CD4-positive, alpha-beta T cell (primary cell): ENCODE results near the gene MAP3K9. TPM values are rescaled to one million over a fixed set of nuclear protein-coding genes. Genes with fewer than 3 reads are reported as not detected.

Experiments used
- ATAC-seq: fragments of 200-7000 bp; cut with Tn5 transposase; one replicate; pipeline ENCODE4 v1.10.0; 2022; ENCODE audit warnings: mild to moderate bottlenecking; ENCODE audit not compliant: poor library complexity
- CTCF ChIA-PET: fragments of 350-600 bp; sonication (Branson Sonifier 250); formaldehyde crosslinking; loops from one replicate; lab custom pipeline; 2021; ENCODE audit warnings: antibody characterized with exemption, inconsistent platforms; lab: Charles Lee
- POLR2A ChIA-PET: fragments of 350-600 bp; sonication (Branson Sonifier 250); formaldehyde crosslinking; loops from one replicate; lab custom pipeline; 2021; ENCODE audit warnings: antibody characterized with exemption, inconsistent platforms; lab: Charles Lee
- DNase-seq, 14 experiments: peaks; one replicate each; pipeline ENCODE4 v3.0.0-alpha.2; 2013 to 2020; ENCODE audit warnings: mixed read lengths in 2 of 14
- H3K27ac ChIP-seq, 2 donors: one replicate each; pipeline versions ENCODE4 v1.5.1 to v1.7.0; 2013; ENCODE audit warnings: low read length in 2 of 2, low read depth in 1 of 2, mild to moderate bottlenecking in 1 of 2
- H3K27me3 ChIP-seq, 2 experiments: 1 replicate in 1 of 2; 2 replicates in 1 of 2; pipeline versions ENCODE4 v1.6.1 to v1.7.0; 2013; ENCODE audit warnings: low read length in 2 of 2, control low read depth in 1 of 2, mild to moderate bottlenecking in 1 of 2, moderate library complexity in 1 of 2; ENCODE audit not compliant: insufficient read depth in 2 of 2, control insufficient read depth in 1 of 2
- H3K36me3 ChIP-seq: one replicate; pipeline ENCODE4 v1.6.1; 2013; ENCODE audit warnings: low read length, control low read depth; ENCODE audit not compliant: insufficient read depth
- H3K4me1 ChIP-seq: one replicate; pipeline ENCODE4 v1.6.1; 2013; ENCODE audit warnings: low read length, control low read depth; ENCODE audit not compliant: insufficient read depth
- H3K4me3 ChIP-seq: one replicate; pipeline ENCODE4 v1.5.1; 2013; ENCODE audit warnings: mild to moderate bottlenecking, low read length, moderate library complexity
- H3K9me3 ChIP-seq, 2 experiments: 1 replicate in 1 of 2; 2 replicates in 1 of 2; pipeline versions ENCODE4 v1.6.1 to v1.7.0; 2013; ENCODE audit warnings: low read length in 2 of 2, mild to moderate bottlenecking in 2 of 2, control low read depth in 1 of 2, moderate library complexity in 1 of 2; ENCODE audit not compliant: control insufficient read depth in 1 of 2, insufficient read depth in 1 of 2
- H3K27ac Mint-ChIP-seq: one replicate; pipeline ENCODE4 v1.8.0; 2020; ENCODE audit warnings: mixed read lengths
- H3K27me3 Mint-ChIP-seq: one replicate; pipeline ENCODE4 v1.8.0; 2021; ENCODE audit warnings: mixed read lengths
- H3K36me3 Mint-ChIP-seq: one replicate; pipeline ENCODE4 v1.8.0; 2021; ENCODE audit warnings: low read depth, mixed read lengths
- H3K4me1 Mint-ChIP-seq: one replicate; pipeline ENCODE4 v1.8.0; 2021; ENCODE audit warnings: low read depth, mixed read lengths
- H3K4me3 Mint-ChIP-seq: one replicate; pipeline ENCODE4 v1.8.0; 2020; ENCODE audit warnings: mild to moderate bottlenecking, mixed read lengths
- H3K9me3 Mint-ChIP-seq: one replicate; pipeline ENCODE4 v1.8.0; 2020; ENCODE audit warnings: mixed read lengths
- intact Hi-C, 2 experiments: fragments of 100-400 bp; cut with DNase I in 1 of 2; cut with micrococcal nuclease in 1 of 2; formaldehyde crosslinking; loops; one replicate each; pipeline versions ENCODE4 v1.15.1 to v1.9.0; 2023 to 2025; cut with DNase I, micrococcal nuclease
- total RNA-seq, 174 experiments: library from RNA in 2 of 174; stranded (reverse) in 2 of 174; gene quantifications; one replicate each; pipeline ENCODE4 v1.2.3 and lab custom pipeline; 2021 to 2026
- TF ChIP-seq, protein P1 (sequence below): fragments of 200-600 bp; IDR thresholded peaks from one replicate; pipeline ENCODE4 v1.8.0; 2022; ENCODE audit warnings: antibody characterized with exemption, mild to moderate bottlenecking

MAP3K9 gene
- total RNA-seq, 2 experiments from 2014 or later: 5.9 to 6.3 TPM

DNA sequence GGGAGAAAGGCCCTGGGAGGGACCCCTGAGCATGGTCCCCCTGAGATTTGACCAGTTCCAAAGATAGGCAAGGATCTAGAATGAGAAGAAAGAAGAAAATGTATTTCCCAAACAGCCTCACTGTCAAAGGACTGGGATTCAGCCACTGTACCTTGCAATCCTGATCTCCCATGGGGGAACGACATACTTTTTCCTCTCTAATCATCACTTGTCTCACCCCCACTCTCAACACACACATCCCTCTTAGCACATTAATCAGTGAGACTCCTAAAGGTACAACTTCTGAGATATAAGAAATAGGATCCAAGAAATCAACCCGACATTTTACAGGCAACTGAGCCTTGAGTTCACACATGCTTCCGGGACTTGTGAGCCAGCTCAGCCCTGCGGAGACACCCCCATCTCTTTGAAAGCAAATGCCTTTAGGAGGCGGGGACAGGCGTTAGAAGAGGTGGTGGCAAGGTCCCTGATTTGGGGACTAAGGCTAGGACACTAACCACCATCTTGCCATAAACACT is 1.4 kb downstream of the MAP3K9 start:
- no peaks in the 10 kb centered on the region for H3K9me3 ChIP-seq
- no peaks in the 10 kb centered on the region for H3K27me3 ChIP-seq
- TF ChIP-seq, protein P1, sequence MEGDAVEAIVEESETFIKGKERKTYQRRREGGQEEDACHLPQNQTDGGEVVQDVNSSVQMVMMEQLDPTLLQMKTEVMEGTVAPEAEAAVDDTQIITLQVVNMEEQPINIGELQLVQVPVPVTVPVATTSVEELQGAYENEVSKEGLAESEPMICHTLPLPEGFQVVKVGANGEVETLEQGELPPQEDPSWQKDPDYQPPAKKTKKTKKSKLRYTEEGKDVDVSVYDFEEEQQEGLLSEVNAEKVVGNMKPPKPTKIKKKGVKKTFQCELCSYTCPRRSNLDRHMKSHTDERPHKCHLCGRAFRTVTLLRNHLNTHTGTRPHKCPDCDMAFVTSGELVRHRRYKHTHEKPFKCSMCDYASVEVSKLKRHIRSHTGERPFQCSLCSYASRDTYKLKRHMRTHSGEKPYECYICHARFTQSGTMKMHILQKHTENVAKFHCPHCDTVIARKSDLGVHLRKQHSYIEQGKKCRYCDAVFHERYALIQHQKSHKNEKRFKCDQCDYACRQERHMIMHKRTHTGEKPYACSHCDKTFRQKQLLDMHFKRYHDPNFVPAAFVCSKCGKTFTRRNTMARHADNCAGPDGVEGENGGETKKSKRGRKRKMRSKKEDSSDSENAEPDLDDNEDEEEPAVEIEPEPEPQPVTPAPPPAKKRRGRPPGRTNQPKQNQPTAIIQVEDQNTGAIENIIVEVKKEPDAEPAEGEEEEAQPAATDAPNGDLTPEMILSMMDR: no peak
- Mint-ChIP-seq H3K27me3 (no peaks in the 10 kb centered on the region), H3K36me3 (peaks cover 7% of the 10 kb centered on the region), H3K9me3 (no peaks in the 10 kb centered on the region), H3K4me1 (peaks cover 10% of the 10 kb centered on the region), H3K4me3 (peak overlapping the region; percentile 89), H3K27ac (peak overlapping the region; percentile 30)
- peak; percentile 26 to 82 (median 50) for DNase-seq
- peak overlapping the region; percentile 64 for H3K4me3 ChIP-seq
- no peak overlapping the region for H3K27ac ChIP-seq
- ChIA-PET POLR2A (interaction anchor here (1.1 to 2.6 kb wide), 4 partner anchors 9 to 156 kb away, joined by 3 to 17 read pairs (median 10); partner anchors contain the start of gene PCNX1), CTCF (interaction anchor here (2.4 to 3.2 kb wide), 3 partner anchors 10 to 148 kb away, joined by 10 to 21 read pairs (median 12); partner anchors contain the start of gene PCNX1)
- intact Hi-C loops: loop anchor here (5.0 to 10.0 kb wide), 2 partner anchors 163 to 514 kb away; partner anchors contain the start of genes SIPA1L1 (in 1 of the 2) and TTC9 (in 1 of the 2)
- H3K4me1 ChIP-seq: peaks cover 15% of the 10 kb centered on the region
- no peaks in the 10 kb centered on the region for H3K36me3 ChIP-seq
- peak; percentile 33 for ATAC-seq

DNA sequence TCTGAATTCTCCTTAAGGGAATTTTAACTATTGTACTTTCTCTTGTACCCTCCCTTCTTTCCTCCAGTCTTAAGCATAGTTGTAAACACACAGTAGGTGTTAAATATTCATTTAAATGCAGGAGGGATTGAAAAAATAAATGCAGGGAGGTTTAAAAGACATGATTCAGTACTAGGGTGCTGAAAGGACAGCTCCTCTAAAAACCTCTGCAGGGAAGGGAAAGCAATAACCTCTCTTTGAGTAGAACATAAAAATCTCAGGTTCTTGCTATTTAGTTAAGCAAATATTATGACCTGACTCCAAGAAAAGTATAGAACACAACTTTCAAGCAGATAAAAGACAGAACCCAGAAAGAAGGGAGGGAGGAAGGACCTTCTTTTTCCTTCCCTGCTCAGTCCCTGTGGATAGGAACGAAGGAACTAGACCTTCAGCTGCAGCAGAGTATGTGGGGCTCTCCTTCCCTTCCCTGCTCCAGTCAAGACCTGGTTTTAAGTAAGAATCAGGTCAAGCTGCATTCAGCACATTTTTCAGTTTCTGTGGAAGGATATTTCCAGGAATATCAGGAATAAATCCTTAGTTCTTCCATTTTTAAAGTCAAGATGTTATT is 4.7 kb downstream of the MAP3K9 start:
- no peaks in the 10 kb centered on the region for H3K9me3 ChIP-seq
- H3K36me3 ChIP-seq: peaks cover 6% of the 10 kb centered on the region
- H3K4me3 Mint-ChIP-seq: no peak overlapping the region
- ChIA-PET CTCF (interaction anchor here (1.2 to 1.4 kb wide), 2 partner anchors 13 kb away, joined by 3 to 4 read pairs; no protein-coding TSS in a partner anchor), POLR2A (interaction anchor here (1.3 kb wide), 1 partner anchor 149 kb away, joined by 3 read pairs; no protein-coding TSS in a partner anchor)
- no peaks in the 10 kb centered on the region for H3K27me3 ChIP-seq
- intact Hi-C loops: loop anchor here (5.0 to 10.0 kb wide), 2 partner anchors 160 to 518 kb away; partner anchors contain the start of genes SIPA1L1 (in 1 of the 2) and TTC9 (in 1 of the 2)
- H3K4me3 ChIP-seq: no peak overlapping the region
- no peak overlapping the region for H3K27ac ChIP-seq
- peaks cover 8% of the 10 kb centered on the region for H3K4me1 ChIP-seq
- no peak overlapping the region for H3K27ac Mint-ChIP-seq
- H3K36me3 Mint-ChIP-seq: peaks cover 16% of the 10 kb centered on the region
- TF ChIP-seq, protein P1: no peak
- no peaks in the 10 kb centered on the region for H3K27me3 Mint-ChIP-seq
- H3K9me3 Mint-ChIP-seq: no peaks in the 10 kb centered on the region
- DNase-seq (no peak), ATAC-seq (no peak)
- H3K4me1 Mint-ChIP-seq: peaks cover 10% of the 10 kb centered on the region

DNA sequence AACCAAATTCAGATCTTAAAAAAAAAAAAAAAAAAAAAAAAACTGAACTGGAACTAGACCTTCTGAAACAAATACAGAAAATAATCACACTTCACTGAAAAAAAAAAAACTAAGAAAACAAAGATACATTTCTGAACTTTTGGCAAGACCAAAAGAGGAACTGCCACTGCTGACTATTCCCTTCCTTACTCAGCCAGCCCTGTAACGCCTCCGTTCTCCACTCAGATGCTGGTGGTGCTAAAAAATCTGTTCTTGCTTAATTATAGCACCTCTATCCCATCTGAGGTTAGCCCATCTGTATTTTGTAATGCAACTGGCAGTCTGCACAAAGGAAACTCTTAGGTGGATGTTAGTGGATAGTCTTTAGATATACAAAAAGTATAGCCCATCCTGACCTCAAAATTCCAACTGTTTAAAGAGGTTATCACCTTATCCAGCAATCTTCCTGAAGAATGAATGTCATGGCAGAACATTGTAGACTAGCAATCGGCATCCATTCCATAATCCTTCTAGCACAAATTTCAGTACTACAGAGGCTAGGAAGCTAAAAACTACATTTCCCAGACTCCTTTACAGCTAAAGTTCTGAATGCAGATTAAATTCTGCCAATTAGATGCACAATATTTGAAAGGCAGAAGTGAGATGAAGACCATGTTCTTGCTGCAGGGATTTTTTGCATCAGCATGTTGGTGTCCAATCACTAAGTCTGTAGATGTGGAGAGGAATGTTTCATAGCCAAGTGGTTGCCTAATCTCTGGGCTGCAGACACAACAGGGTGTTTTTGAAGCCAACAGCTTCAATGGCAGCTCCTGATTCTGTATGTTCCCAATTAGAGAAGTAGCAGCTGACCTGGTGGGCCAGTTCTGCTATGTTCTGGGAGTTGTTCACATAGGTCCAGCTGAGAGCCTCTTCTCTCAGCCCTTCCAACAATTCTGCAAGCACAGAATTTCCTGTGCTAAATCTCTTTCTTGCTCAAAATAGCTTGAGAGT is 5.7 kb downstream of the MAP3K9 start:
- Mint-ChIP-seq H3K9me3 (no peaks in the 10 kb centered on the region), H3K27me3 (no peaks in the 10 kb centered on the region), H3K4me3 (no peak overlapping the region), H3K27ac (no peak overlapping the region), H3K36me3 (peaks cover 13% of the 10 kb centered on the region), H3K4me1 (peaks cover 10% of the 10 kb centered on the region)
- no peak for DNase-seq
- Histone ChIP-seq H3K4me3 (no peak overlapping the region), H3K9me3 (no peaks in the 10 kb centered on the region), H3K4me1 (peaks cover 8% of the 10 kb centered on the region), H3K36me3 (peaks cover 6% of the 10 kb centered on the region), H3K27me3 (no peaks in the 10 kb centered on the region), H3K27ac (no peak overlapping the region)
- intact Hi-C loops: loop anchor here in 1 of 2 experiments (10.0 kb wide), 1 partner anchor 159 kb away; the partner anchor contains the start of gene TTC9
- ChIA-PET CTCF (interaction anchor here (1.2 kb wide), 1 partner anchor 14 kb away, joined by 3 read pairs; no protein-coding TSS in a partner anchor), POLR2A (interaction anchor here (1.3 kb wide), 1 partner anchor 148 kb away, joined by 3 read pairs; no protein-coding TSS in a partner anchor)
- TF ChIP-seq, protein P1: no peak
- no peak for ATAC-seq
